Mesothelial cell of epicardium (in vitro differentiated cells): ENCODE data around the gene AFAP1L2. TPM values are rescaled to one million over a fixed set of nuclear protein-coding genes. Genes with fewer than 3 reads are reported as not detected.
A peak's percentile ranks its signal among the peaks of the same experiment; 100 is the strongest.

ENCODE experiments used
- DNase-seq, 2 experiments: peaks; one replicate each; pipeline ENCODE4 v3.0.0; 2021; ENCODE audit warnings: low spot score in 2 of 2; ENCODE audit not compliant: unreplicated experiment in 2 of 2
- H3K27ac Mint-ChIP-seq: 2 replicates; pipeline ENCODE4 v1.8.0; 2021; ENCODE audit warnings: mixed read lengths
- H3K27me3 Mint-ChIP-seq: 2 replicates; pipeline ENCODE4 v1.8.0; 2021; ENCODE audit warnings: low read depth, mixed read lengths
- H3K36me3 Mint-ChIP-seq: 2 replicates; pipeline ENCODE4 v1.8.0; 2021; ENCODE audit warnings: mixed read lengths
- H3K4me1 Mint-ChIP-seq: 2 replicates; pipeline ENCODE4 v1.8.0; 2021; ENCODE audit warnings: mixed read lengths
- H3K4me3 Mint-ChIP-seq: 2 replicates; pipeline ENCODE4 v1.8.0; 2021; ENCODE audit warnings: mild to moderate bottlenecking, moderate library complexity, mixed read lengths
- H3K9me3 Mint-ChIP-seq: 2 replicates; pipeline ENCODE4 v1.8.0; 2021; ENCODE audit warnings: mixed read lengths
- total RNA-seq: library from RNA; stranded (reverse); gene quantifications from 3 replicates; pipeline ENCODE4 v1.2.1, GENCODE V29; 2021
- TF ChIP-seq, protein P1 (sequence below): fragments of 200-600 bp; sonication (generic); IDR thresholded peaks from one replicate; pipeline ENCODE4 v1.5.0; 2021; ENCODE audit warnings: antibody characterized with exemption; ENCODE audit not compliant: unreplicated experiment

The AFAP1L2 gene
- total RNA-seq, 1 donor from 2014 or later, result 5.7 TPM

DNA sequence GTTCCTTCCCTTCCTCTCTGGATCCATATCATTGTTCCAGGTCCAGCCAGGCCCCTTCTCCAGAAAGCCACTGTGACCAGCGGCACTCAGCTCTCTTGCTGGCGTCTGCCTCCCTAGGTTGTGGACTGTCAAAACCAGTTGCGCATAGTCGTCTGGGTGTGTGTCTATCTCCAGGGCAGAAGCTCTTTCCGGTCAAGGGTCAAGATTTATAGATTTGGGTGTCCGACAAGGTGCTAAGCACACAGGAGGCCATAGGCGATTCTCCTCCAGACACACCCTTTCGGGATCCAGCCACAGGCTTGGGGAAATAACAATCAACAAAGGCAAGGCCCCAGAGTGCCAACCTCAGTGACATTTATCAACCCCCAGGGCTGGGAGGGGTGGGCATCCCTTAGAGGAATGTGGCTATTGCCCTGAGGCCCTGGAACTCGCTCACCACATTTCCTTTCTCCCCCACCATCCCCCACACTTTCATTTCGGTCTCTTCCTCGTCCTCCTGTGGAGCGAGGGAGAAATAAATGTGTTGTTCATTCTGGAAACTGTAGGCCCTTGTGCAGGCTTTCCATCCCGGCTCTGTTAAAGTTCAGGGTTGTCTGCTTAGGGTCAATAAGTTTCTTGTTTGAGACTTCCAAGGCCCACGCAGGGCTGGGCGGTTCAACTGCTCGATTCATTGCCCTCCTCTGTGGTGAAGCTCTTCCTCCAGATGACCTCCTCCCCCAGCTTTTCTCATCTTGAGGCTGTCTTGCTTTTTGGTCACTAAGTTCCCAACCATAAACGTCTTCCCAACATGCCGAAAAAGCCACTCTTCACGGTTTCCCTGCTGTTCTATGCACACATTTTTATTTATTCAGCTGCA lies 57.9 kb downstream of the AFAP1L2 start:
- no peaks in the 10 kb centered on the region for H3K27me3 Mint-ChIP-seq
- peaks cover 41% of the 10 kb centered on the region for H3K4me1 Mint-ChIP-seq
- no peaks in the 10 kb centered on the region for H3K36me3 Mint-ChIP-seq
- H3K4me3 Mint-ChIP-seq, result no peak overlapping the region
- no peak for DNase-seq
- H3K27ac Mint-ChIP-seq, result no peak overlapping the region
- H3K9me3 Mint-ChIP-seq, result no peaks in the 10 kb centered on the region
- TF ChIP-seq, protein P1, sequence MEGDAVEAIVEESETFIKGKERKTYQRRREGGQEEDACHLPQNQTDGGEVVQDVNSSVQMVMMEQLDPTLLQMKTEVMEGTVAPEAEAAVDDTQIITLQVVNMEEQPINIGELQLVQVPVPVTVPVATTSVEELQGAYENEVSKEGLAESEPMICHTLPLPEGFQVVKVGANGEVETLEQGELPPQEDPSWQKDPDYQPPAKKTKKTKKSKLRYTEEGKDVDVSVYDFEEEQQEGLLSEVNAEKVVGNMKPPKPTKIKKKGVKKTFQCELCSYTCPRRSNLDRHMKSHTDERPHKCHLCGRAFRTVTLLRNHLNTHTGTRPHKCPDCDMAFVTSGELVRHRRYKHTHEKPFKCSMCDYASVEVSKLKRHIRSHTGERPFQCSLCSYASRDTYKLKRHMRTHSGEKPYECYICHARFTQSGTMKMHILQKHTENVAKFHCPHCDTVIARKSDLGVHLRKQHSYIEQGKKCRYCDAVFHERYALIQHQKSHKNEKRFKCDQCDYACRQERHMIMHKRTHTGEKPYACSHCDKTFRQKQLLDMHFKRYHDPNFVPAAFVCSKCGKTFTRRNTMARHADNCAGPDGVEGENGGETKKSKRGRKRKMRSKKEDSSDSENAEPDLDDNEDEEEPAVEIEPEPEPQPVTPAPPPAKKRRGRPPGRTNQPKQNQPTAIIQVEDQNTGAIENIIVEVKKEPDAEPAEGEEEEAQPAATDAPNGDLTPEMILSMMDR, result no peak

GRCh38 chr10:114345701-114346100 lies 58.6 kb downstream of the AFAP1L2 start:
- no peaks in the 10 kb centered on the region for H3K9me3 Mint-ChIP-seq
- TF ChIP-seq, protein P1, result no peak
- no peaks in the 10 kb centered on the region for H3K27me3 Mint-ChIP-seq
- no peak overlapping the region for H3K4me3 Mint-ChIP-seq
- H3K4me1 Mint-ChIP-seq, result peaks cover 36% of the 10 kb centered on the region
- DNase-seq, result no peak
- no peak overlapping the region for H3K27ac Mint-ChIP-seq
- H3K36me3 Mint-ChIP-seq, result no peaks in the 10 kb centered on the region

DNA sequence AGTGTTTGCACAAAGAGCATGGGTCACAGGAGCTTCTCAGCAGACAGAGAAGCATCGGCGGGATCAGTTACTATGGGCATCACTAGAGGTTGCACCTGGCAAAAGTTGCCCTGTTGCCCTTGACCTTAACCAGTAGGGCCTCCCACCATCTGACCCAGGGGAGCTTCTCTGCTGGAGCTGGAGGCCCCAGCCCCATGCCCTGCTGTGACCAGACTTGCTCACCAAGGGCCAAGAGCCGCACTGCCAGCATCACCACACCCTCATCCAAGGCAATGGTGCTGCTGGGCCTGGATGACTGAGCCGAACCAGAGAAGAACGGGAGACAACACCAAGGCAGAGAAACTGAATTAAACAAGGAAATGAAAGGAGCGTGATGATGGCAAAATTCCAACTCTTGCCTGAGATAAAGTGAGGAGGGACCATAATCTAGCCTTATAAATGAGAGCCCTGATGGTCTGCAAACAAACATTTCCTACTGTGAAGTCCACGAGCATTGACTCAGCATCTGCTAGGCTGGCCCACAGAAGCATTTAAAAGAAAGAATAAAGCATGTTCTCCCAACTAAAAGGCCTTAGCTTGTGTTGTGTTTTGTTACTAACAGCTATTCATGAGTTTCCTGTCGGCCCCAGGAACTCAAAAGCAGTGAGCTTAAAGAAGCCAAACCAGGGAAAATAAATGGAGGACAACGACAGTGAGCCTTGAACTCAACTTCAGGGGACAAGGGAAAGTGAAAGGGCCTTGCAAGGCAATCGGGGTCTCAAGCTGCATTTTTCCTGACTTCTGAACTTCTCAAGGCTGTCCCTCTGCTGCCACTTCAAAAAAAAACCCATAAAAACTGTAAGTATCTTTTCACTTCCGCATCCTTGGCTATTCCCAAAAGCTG lies 60.4 kb downstream of the AFAP1L2 start:
- DNase-seq, result no peak
- H3K9me3 Mint-ChIP-seq, result no peaks in the 10 kb centered on the region
- H3K27me3 Mint-ChIP-seq, result no peaks in the 10 kb centered on the region
- no peaks in the 10 kb centered on the region for H3K36me3 Mint-ChIP-seq
- peak overlapping the region; percentile 45 for H3K27ac Mint-ChIP-seq
- TF ChIP-seq, protein P1, result no peak
- H3K4me3 Mint-ChIP-seq, result no peak overlapping the region
- H3K4me1 Mint-ChIP-seq, result peaks cover 22% of the 10 kb centered on the region

GRCh38 chr10:114342976-114343375 lies 61.3 kb downstream of the AFAP1L2 start:
- no peak for DNase-seq
- TF ChIP-seq, protein P1, result no peak
- Mint-ChIP-seq H3K36me3 (no peaks in the 10 kb centered on the region), H3K4me3 (no peak overlapping the region), H3K4me1 (peaks cover 24% of the 10 kb centered on the region), H3K27me3 (no peaks in the 10 kb centered on the region), H3K27ac (no peak overlapping the region), H3K9me3 (no peaks in the 10 kb centered on the region)

DNA sequence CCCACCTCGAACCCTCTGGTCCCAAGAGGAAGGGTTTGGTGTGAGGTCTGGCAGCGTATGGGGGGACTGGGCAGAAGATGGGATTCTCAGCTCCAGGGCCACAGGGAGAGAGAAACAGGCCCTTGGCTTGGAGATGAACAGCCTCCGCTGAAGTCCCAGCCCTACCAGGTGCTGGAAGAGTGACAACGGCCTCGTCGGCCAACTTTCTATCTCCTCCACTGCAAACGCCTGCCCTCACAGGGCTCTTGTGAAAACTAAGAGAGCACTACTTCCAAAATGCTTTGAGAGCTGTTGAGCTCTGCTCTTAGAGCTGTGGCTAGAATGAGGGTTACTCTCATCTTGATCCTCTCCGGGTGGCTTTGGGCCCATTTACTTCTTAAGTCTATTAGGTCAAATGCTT lies 63.5 kb downstream of the AFAP1L2 start:
- Mint-ChIP-seq H3K27ac (no peak overlapping the region), H3K9me3 (no peaks in the 10 kb centered on the region), H3K27me3 (no peaks in the 10 kb centered on the region), H3K36me3 (no peaks in the 10 kb centered on the region), H3K4me3 (no peak overlapping the region), H3K4me1 (peaks cover 35% of the 10 kb centered on the region)
- DNase-seq, result no peak
- TF ChIP-seq, protein P1, result no peak
